GM04503 (cell line): Measurements from ENCODE around the gene LRRC75A.

Experiments used
- DNase-seq: peaks from one replicate; pipeline ENCODE4 v3.0.0-alpha.2; 2012; ENCODE audit warnings: low read depth

LRRC75A gene

GRCh38 chr17:16493531-16494046 is 1.6 kb upstream of the LRRC75A start:
- no peak for DNase-seq

- DNase-seq: no peak
These were observed 879 bp upstream of the LRRC75A start for GRCh38 chr17:16492613-16493530.

GRCh38 chr17:16491131-16491702 is 776 bp downstream of the LRRC75A start:
- no peak for DNase-seq

GRCh38 chr17:16489431-16489830 is 2.6 kb downstream of the LRRC75A start:
- DNase-seq: no peak

GRCh38 chr17:16488968-16489337 is 3.0 kb downstream of the LRRC75A start:
- no peak for DNase-seq

- no peak for DNase-seq
These were observed 3.6 kb downstream of the LRRC75A start for GRCh38 chr17:16488186-16488967.

GRCh38 chr17:16486373-16487250 is 5.4 kb downstream of the LRRC75A start:
- peak; percentile 51 for DNase-seq

GRCh38 chr17:16484445-16485175 is 7.4 kb downstream of the LRRC75A start:
- DNase-seq: no peak

GRCh38 chr17:16483021-16483645 is 8.9 kb downstream of the LRRC75A start:
- DNase-seq: no peak

- no peak for DNase-seq
These were observed 9.7 kb downstream of the LRRC75A start for GRCh38 chr17:16482253-16482652.

- DNase-seq: no peak
These were observed 11.0 kb downstream of the LRRC75A start for GRCh38 chr17:16480995-16481394.

GRCh38 chr17:16479264-16479663 is 12.7 kb downstream of the LRRC75A start:
- no peak for DNase-seq

- DNase-seq: no peak
These were observed 13.3 kb downstream of the LRRC75A start for GRCh38 chr17:16478649-16479048.

- DNase-seq: no peak
These were observed 14.3 kb downstream of the LRRC75A start for GRCh38 chr17:16477666-16478065.

- peak; percentile 78 for DNase-seq
These were observed 14.7 kb downstream of the LRRC75A start for GRCh38 chr17:16477255-16477654.

GRCh38 chr17:16475179-16475704 is 16.8 kb downstream of the LRRC75A start:
- no peak for DNase-seq

GRCh38 chr17:16474012-16474725 is 17.8 kb downstream of the LRRC75A start:
- no peak for DNase-seq

- DNase-seq: no peak
These were observed 18.7 kb downstream of the LRRC75A start for GRCh38 chr17:16473044-16474011.
